GM12864 (cell line): Measurements from ENCODE around the gene CTSD.

Experiments used
- DNase-seq: peaks from one replicate; pipeline ENCODE4 v3.0.0-alpha.2; 2011; ENCODE audit warnings: low read depth
- H3K4me3 ChIP-seq: 2 replicates; pipeline ENCODE4 v1.5.1; 2011; ENCODE audit warnings: mild to moderate bottlenecking, low read depth, low read length, control low read depth
- CTCF ChIP-seq: IDR thresholded peaks from 2 replicates; pipeline ENCODE4 v1.5.1; 2011; ENCODE audit warnings: low read depth, mild to moderate bottlenecking, moderate library complexity, low read length, control low read depth, inconsistent platforms; ENCODE audit errors: missing control alignments

CTSD gene

GRCh38 chr11:1755692-1756561 is 7.8 kb downstream of the CTSD start:
- TF ChIP-seq CTCF: no peak
- DNase-seq: no peak
- H3K4me3 ChIP-seq: no peak overlapping the region

GRCh38 chr11:1755344-1755691 is 8.4 kb downstream of the CTSD start:
- DNase-seq: no peak
- H3K4me3 ChIP-seq: no peak overlapping the region
- TF ChIP-seq CTCF: no peak

GRCh38 chr11:1754376-1755150 is 9.2 kb downstream of the CTSD start:
- no peak for TF ChIP-seq CTCF
- DNase-seq: no peak
- H3K4me3 ChIP-seq: no peak overlapping the region

GRCh38 chr11:1753929-1754305 is 9.8 kb downstream of the CTSD start:
- no peak overlapping the region for H3K4me3 ChIP-seq
- no peak for DNase-seq
- TF ChIP-seq CTCF: no peak

- no peak for TF ChIP-seq CTCF
- no peak for DNase-seq
- no peak overlapping the region for H3K4me3 ChIP-seq
Measured at GRCh38 chr11:1753229-1753928, 10.3 kb downstream of the CTSD start.

- DNase-seq: no peak
- no peak overlapping the region for H3K4me3 ChIP-seq
- no peak for TF ChIP-seq CTCF
Measured at GRCh38 chr11:1752907-1753228, 10.9 kb downstream of the CTSD start.
